Adrenal gland (tissue), 12 donors: ENCODE measurements around the gene UBE2QL1. TPM values are rescaled to one million over a fixed set of nuclear protein-coding genes. Genes with fewer than 3 reads are reported as not detected.
A peak's percentile ranks its signal among the peaks of the same experiment; 100 is the strongest.

ENCODE experiments used
- DNase-seq, 7 donors: peaks; one replicate each; pipeline ENCODE4 v3.0.0-alpha.2; 2019 to 2020
- H3K27ac ChIP-seq, 5 donors: fragments of 200-600 bp; sonication (generic) in 4 of 5; 1 replicate in 3 of 5; 2 replicates in 2 of 5; pipeline versions ENCODE4 v1.5.1 to v1.8.0; 2016 to 2020; ENCODE audit warnings: mild to moderate bottlenecking in 1 of 5
- H3K27me3 ChIP-seq: fragments of 200-600 bp; 2 replicates; pipeline ENCODE4 v1.8.0; 2021
- H3K36me3 ChIP-seq, 2 donors: fragments of 200-600 bp; replicated peaks in 1 of 2; 1 replicate in 1 of 2; 2 replicates in 1 of 2; pipeline versions ENCODE4 v1.5.1 to v1.8.0; 2018 to 2022
- H3K4me1 ChIP-seq, 2 donors: fragments of 200-600 bp; replicated peaks in 1 of 2; 1 replicate in 1 of 2; 2 replicates in 1 of 2; pipeline versions ENCODE4 v1.5.1 to v1.8.0; 2018 to 2021
- H3K4me3 ChIP-seq, 4 donors: fragments of 200-600 bp; sonication (generic) in 3 of 4; one replicate each; pipeline ENCODE4 v1.5.1; 2016 to 2018
- H3K9me3 ChIP-seq, 3 donors: fragments of 200-600 bp; sonication (generic) in 1 of 3; replicated peaks in 1 of 3; 1 replicate in 2 of 3; 2 replicates in 1 of 3; pipeline versions ENCODE4 v1.5.1 to v1.8.0; 2016 to 2021
- POLR2A ChIP-seq, 2 donors: fragments of 450-650 bp; IDR thresholded peaks; one replicate each; pipeline ENCODE4 v1.6.1; 2017; ENCODE audit warnings: antibody characterized with exemption in 2 of 2, mild to moderate bottlenecking in 2 of 2, moderate library complexity in 1 of 2
- WGBS, 4 donors: extraction: QIAGEN DNeasy Blood & Tissue Kit in 2 of 4; methylation state at CpG; one replicate each; pipeline versions ENCODE4 v1.1.5 to v1.1.7; 2013 to 2017; 5-methylcytosine and 5-hydroxymethylcytosine counted together
- intact Hi-C, 2 donors: fragments of 100-400 bp; cut with DNase I; formaldehyde crosslinking; loops; one replicate each; pipeline versions ENCODE4 v1.14.1 to v1.15.0; 2022 to 2023
- polyA plus RNA-seq, 3 donors: library from polyadenylated mRNA; stranded (reverse); fragments of 200-250 nt in 2 of 3; fragments of 350-450 nt in 1 of 3; fragmentation: Illumina TruSeq in 1 of 3; extraction: RNeasy Lipid Tissue Mini Kit (QIAGEN cat#74804) in 1 of 3; gene quantifications; one replicate each; pipeline ENCODE4 v1.2.3, GENCODE V29; 2013 to 2014
- total RNA-seq, 9 donors: library from RNA; depleted of rRNA in 4 of 9; stranded (reverse); fragments of >200 nt in 4 of 9; fragments of 120-200 nt in 1 of 9; fragmentation: NEBNext Ultra II Directional in 1 of 9; extraction: Animal tissue kit (Norgen Biotek cat#: 25700) in 1 of 9; gene quantifications; one replicate each; pipeline versions ENCODE4 v1.1.0 to v1.2.4, GENCODE V29; 2013 to 2023
- TF ChIP-seq, protein P1 (sequence below), 6 experiments: fragments of 450-650 bp in 4 of 6; fragments of 200-600 bp in 2 of 6; sonication (generic) in 1 of 6; IDR thresholded peaks; 1 replicate in 5 of 6; 2 replicates in 1 of 6; pipeline versions ENCODE4 v1.5.1 to v1.8.0; 2016 to 2021; ENCODE audit warnings: antibody characterized with exemption in 6 of 6, mild to moderate bottlenecking in 2 of 6, moderate library complexity in 1 of 6
- donor health status: healthy with polysubstance abuse.
- donor health status: Bipolar disorder and iron deficiency.
- donor health status: DM: yes; HTN: yes; CAD: no.
- donor health status: DM: no; HTN: no; CAD: no.
- donor health status: DM: no; HTN: no; CAD: no.
- donor health status: DM: yes; HTN: yes; CAD: no.

Gene UBE2QL1
- total and polyA plus RNA-seq, 12 donors = 0.12 to 3.4 (median 1.1) TPM

DNA sequence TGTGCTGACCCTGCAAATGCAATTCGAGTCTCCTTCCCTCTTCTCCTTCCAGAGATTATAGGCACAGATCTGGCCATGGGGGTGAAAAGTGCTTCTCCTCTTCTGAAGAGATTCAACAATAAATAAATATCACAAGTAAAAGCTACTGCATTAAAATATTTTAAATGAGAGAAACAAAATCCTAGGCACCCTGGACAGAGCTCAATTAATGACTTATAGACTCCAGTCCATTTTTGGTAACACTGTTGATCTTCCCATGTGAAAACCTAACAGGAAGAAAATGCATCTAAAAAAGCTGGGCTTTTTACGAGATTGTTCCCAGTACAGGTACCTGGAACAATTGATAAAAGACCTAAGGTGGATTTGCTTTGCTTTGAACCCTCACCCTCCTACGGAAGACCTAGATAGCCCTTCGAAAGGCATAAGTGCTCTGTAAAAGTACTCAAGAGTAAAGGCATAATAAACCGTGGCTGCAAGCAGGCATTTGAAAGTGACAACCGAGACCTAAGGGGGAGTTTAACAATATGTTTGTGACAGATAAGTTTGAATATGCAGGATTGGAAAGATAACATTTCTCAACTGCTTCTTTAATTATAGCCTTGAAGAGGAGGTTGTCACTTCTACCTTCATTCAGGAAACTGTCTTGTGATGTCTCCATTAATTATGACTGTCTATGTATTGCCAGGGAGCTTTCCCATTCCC is 41.0 kb upstream of the UBE2QL1 start:
- Histone ChIP-seq H3K9me3 (no peaks in the 10 kb centered on the region), H3K27me3 (no peaks in the 10 kb centered on the region), H3K4me1 (no peaks in the 10 kb centered on the region), H3K4me3 (no peak overlapping the region), H3K36me3 (no peaks in the 10 kb centered on the region), H3K27ac (no peak overlapping the region)
- intact Hi-C loops = no loop called here
- TF ChIP-seq, protein P1, sequence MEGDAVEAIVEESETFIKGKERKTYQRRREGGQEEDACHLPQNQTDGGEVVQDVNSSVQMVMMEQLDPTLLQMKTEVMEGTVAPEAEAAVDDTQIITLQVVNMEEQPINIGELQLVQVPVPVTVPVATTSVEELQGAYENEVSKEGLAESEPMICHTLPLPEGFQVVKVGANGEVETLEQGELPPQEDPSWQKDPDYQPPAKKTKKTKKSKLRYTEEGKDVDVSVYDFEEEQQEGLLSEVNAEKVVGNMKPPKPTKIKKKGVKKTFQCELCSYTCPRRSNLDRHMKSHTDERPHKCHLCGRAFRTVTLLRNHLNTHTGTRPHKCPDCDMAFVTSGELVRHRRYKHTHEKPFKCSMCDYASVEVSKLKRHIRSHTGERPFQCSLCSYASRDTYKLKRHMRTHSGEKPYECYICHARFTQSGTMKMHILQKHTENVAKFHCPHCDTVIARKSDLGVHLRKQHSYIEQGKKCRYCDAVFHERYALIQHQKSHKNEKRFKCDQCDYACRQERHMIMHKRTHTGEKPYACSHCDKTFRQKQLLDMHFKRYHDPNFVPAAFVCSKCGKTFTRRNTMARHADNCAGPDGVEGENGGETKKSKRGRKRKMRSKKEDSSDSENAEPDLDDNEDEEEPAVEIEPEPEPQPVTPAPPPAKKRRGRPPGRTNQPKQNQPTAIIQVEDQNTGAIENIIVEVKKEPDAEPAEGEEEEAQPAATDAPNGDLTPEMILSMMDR (IDR thresholded peaks at IDR 0.05) = no peak
- no peak for TF ChIP-seq POLR2A (IDR thresholded peaks at IDR 0.05)
- WGBS, 4 donors = 74 to 78% (median 76%) methylated on average over 6 of the region's 6 CpGs
- DNase-seq = no peak

DNA sequence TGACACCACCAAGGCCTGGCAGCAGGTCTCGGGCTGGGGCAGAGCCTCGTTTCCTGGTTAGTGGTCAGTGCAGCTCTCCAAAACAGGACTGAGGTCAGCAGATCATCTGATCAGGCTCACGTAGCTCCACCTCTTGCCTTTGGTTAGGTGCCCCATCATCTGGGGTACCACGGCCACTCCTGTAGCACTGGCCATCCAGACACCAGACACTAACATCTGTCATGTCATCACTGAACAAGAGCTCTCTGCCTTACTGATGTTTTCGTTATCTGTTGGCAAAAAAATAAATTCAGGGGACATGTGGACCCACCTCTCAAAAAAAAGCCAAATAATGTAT is 40.4 kb upstream of the UBE2QL1 start:
- Histone ChIP-seq H3K27me3 (no peaks in the 10 kb centered on the region), H3K9me3 (no peaks in the 10 kb centered on the region), H3K36me3 (no peaks in the 10 kb centered on the region), H3K4me3 (no peak overlapping the region), H3K27ac (no peak overlapping the region), H3K4me1 (no peaks in the 10 kb centered on the region)
- intact Hi-C loops = no loop called here
- DNase-seq = no peak
- no peak for TF ChIP-seq POLR2A (IDR thresholded peaks at IDR 0.05)
- TF ChIP-seq, protein P1 (IDR thresholded peaks at IDR 0.05) = no peak
- 68 to 83% (median 77%) methylated on average over 5 of the region's 5 CpGs for WGBS, 4 donors

DNA sequence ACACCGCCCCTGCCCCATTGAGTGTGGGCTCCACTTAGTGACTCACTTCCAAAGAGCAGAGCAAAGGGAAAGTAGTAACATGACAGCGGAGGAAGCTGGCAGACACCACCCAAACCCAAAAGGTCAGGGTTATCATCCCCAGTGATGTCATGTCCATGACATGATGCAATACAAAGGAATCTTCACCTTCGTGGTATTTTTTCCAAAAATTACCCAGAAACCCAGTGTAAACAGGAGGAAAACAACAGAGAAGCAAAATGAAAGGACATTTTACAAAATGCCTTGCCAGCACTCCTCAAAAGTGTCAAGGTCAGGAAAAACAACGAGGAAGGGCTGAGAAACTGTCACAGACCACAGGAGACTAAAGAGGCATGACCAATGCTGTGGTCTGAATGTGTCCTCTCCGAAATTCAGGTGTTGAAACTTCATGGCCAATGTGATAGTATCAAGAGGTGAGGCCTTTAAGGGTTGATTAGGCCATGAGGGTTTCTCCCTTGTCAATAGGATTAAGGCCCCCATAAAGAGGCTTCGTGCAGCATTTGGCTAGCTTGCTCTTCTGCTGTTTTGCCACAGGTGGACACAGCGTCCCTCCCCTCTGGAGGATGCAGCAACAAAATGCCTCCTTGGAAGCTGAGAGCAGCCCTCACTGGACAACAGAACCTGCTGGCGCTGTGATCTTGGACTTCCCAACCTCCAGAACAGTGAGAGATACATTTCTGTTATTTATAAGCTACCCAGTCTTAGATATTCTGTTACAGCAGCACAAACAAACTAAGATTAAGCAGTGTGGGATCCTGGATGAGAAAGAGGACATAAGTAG is 39.8 kb upstream of the UBE2QL1 start:
- intact Hi-C loops = no loop called here
- TF ChIP-seq, protein P1 (IDR thresholded peaks at IDR 0.05) = no peak
- TF ChIP-seq POLR2A (IDR thresholded peaks at IDR 0.05) = no peak
- H3K27ac ChIP-seq = no peak overlapping the region

DNA sequence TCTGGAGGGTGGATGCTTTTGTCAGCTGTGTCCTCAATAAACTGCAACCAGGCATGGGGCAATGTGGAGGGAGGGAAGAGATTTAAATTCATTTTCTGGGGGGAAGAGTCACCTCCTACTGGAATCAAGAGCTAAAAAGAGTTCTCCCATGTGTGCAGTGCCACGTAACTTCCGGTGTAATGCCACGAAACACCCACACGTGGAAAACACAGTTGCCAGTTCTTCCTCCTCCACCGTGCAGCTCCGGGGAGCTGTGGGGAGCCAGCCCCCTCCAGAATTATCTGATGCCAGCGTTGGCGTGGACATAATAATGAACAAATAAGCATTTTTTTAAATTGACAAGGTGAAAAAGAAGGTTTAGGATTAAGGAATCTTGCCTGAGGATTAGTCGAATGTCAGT is 38.2 kb upstream of the UBE2QL1 start:
- Histone ChIP-seq H3K36me3 (no peaks in the 10 kb centered on the region), H3K27ac (no peak overlapping the region), H3K4me1 (no peaks in the 10 kb centered on the region), H3K9me3 (no peaks in the 10 kb centered on the region), H3K4me3 (no peak overlapping the region), H3K27me3 (no peaks in the 10 kb centered on the region)
- TF ChIP-seq POLR2A (IDR thresholded peaks at IDR 0.05) = no peak
- intact Hi-C loops = no loop called here
- WGBS, 4 donors = 86 to 92% (median 89%) methylated on average over 9 of the region's 9 CpGs
- DNase-seq = no peak

More for the DNA sequence above, 39.8 kb upstream of the UBE2QL1 start:
- no peaks in the 10 kb centered on the region for H3K27me3 ChIP-seq
- no peaks in the 10 kb centered on the region for H3K36me3 ChIP-seq
- DNase-seq = peak in 4 of 7 donors; percentile 18 to 62 (median 24)
- no peaks in the 10 kb centered on the region for H3K9me3 ChIP-seq
- no peaks in the 10 kb centered on the region for H3K4me1 ChIP-seq
- WGBS, 4 donors = 63 to 69% (median 65%) methylated on average over 7 to 8 of the region's 8 CpGs
- no peak overlapping the region for H3K4me3 ChIP-seq
